A549 treated with Mapracorat at 1 μM for 4 hours (cell line): Measurements from ENCODE around the gene RAP2C. TPM values are rescaled to one million over a fixed set of nuclear protein-coding genes. Genes with fewer than 3 reads are reported as not detected.

ENCODE experiments used
- total RNA-seq: library from RNA; stranded (reverse); fragments of 200-300 nt; extraction: Qiagen RNA extraction; gene quantifications from 5 replicates; pipeline ENCODE4 v1.2.3, GENCODE V29; 2022

The RAP2C gene
- total RNA-seq = 21.9 to 43.3 TPM (median 27.8 TPM) in 5 replicates

GRCh38 chrX:132219343-132219768 lies at the start of gene RAP2C:
Gene RAP2C (minus strand): TSS chrX:132219447. CDS start chrX:132217268, 2,179 bp downstream.

Other genes starting within 250 kb of the RAP2C start
- gene STK26, start 196.1 kb downstream of the RAP2C start, total RNA-seq = 8.0 to 10.8 TPM (median 10.6 TPM) in 5 replicates
- not detected in 5 replicates for gene FRMD7, start 91.4 kb downstream of the RAP2C start, total RNA-seq